ENCODE measurements around the gene FZD4. TPM values are rescaled to one million over a fixed set of nuclear protein-coding genes. Genes with fewer than 3 reads are reported as not detected.

The FZD4 gene
- total RNA-seq = 37.4 and 45.2 TPM in 2 replicates

GRCh38 chr11:86955361-86956120, at the start of gene FZD4:
FZD4 (minus strand) TSS chr11:86955395; CDS start chr11:86955085, 310 bp downstream.

Other genes starting within 250 kb of the FZD4 start
- 197 and 488 TPM in 2 replicates for gene PRSS23, start 154.9 kb downstream of the FZD4 start, total RNA-seq
- 46.3 and 108 TPM in 2 replicates for gene TMEM135, start 82.5 kb upstream of the FZD4 start, total RNA-seq

All from smooth muscle cell of trachea (primary cell).